ENCODE data around the gene KRT15.

Gene KRT15

GRCh38 chr17:41524261-41524660 is 5.6 kb upstream of the KRT15 start:
- no peak for DNase-seq (ENCODE audit: low read depth)

GRCh38 chr17:41523787-41524186 is 5.1 kb upstream of the KRT15 start:
- DNase-seq (ENCODE audit: low read depth) = no peak

GRCh38 chr17:41523225-41523593 is 4.5 kb upstream of the KRT15 start:
- DNase-seq (ENCODE audit: low read depth) = no peak

- no peak for DNase-seq (ENCODE audit: low read depth)
These were observed 3.9 kb upstream of the KRT15 start for GRCh38 chr17:41522301-41523224.

GRCh38 chr17:41521574-41522261 is 3.0 kb upstream of the KRT15 start:
- DNase-seq (ENCODE audit: low read depth) = peak; percentile 33

GRCh38 chr17:41520821-41521521 is 2.3 kb upstream of the KRT15 start:
- DNase-seq (ENCODE audit: low read depth) = no peak

GRCh38 chr17:41519501-41520224 is 973 bp upstream of the KRT15 start:
- no peak for DNase-seq (ENCODE audit: low read depth)

GRCh38 chr17:41518031-41518430 is 659 bp downstream of the KRT15 start:
- no peak for DNase-seq (ENCODE audit: low read depth)

- no peak for DNase-seq (ENCODE audit: low read depth)
These were observed 1.8 kb downstream of the KRT15 start for GRCh38 chr17:41516830-41517283.

- no peak for DNase-seq (ENCODE audit: low read depth)
These were observed 2.4 kb downstream of the KRT15 start for GRCh38 chr17:41516147-41516829.

GRCh38 chr17:41513168-41513547 is 5.5 kb downstream of the KRT15 start:
- DNase-seq (ENCODE audit: low read depth) = no peak

- no peak for DNase-seq (ENCODE audit: low read depth)
These were observed 6.0 kb downstream of the KRT15 start for GRCh38 chr17:41512546-41513167.

- DNase-seq (ENCODE audit: low read depth) = no peak
These were observed 7.0 kb downstream of the KRT15 start for GRCh38 chr17:41511716-41512115.

- no peak for DNase-seq (ENCODE audit: low read depth)
These were observed 7.6 kb downstream of the KRT15 start for GRCh38 chr17:41511116-41511515.

GRCh38 chr17:41510251-41511065 is 8.2 kb downstream of the KRT15 start:
- no peak for DNase-seq (ENCODE audit: low read depth)

GRCh38 chr17:41507315-41507880 is 11.3 kb downstream of the KRT15 start:
- no peak for DNase-seq (ENCODE audit: low read depth)

GRCh38 chr17:41505809-41506767 is 12.6 kb downstream of the KRT15 start:
- DNase-seq (ENCODE audit: low read depth) = no peak

GRCh38 chr17:41505007-41505808 is 13.5 kb downstream of the KRT15 start, which contains the start of gene KRT13:
KRT13 (minus strand) TSS chr17:41505612; CDS start chr17:41505550, 62 bp downstream.
- no peak for DNase-seq (ENCODE audit: low read depth)
